ENCODE data around the gene RPL38. TPM values are rescaled to one million over a fixed set of nuclear protein-coding genes. Genes with fewer than 3 reads are reported as not detected.

Gene RPL38
- total RNA-seq, 1 experiment from 2014 or later, result 3,689 TPM

DNA sequence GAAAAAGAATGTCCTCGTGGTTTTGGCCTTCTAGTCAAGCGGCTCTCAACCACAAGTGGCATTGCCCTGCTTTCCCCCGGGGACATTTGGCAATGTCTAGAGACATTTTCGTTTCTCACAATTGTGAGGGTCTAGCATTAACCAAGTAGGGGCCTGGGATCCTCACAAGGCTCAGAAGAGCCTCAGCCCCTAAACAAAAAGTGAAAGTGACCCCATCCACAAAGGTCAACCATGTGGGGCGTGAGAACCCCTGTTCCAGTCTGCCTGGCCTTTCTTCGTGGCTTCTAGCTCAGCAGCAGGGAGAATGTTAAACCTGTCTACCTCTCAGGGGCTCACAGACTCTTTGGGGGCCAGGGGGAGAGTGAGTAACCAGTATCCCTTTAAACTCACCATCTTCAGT, 4.8 kb upstream of the RPL38 start:
- Histone ChIP-seq H2AFZ (ENCODE audit: low read length) (no peak overlapping the region), H3K27me3 (ENCODE audit: low read length) (peaks cover 61% of the 10 kb centered on the region)
- BruUV-seq (replicated peaks), result no TSS peak

GRCh38 chr17:74199306-74200092, 4.0 kb upstream of the RPL38 start:
- CTCF ChIA-PET, result interaction anchor here (0.6 to 1.2 kb wide), 11 partner anchors 10 to 1643 kb away, joined by 3 to 7 read pairs (median 4); partner anchors contain the start of gene TTYH2
- Histone ChIP-seq H3F3A (ENCODE audit: low read length, unreplicated experiment) (no peaks in the 10 kb centered on the region), H3K79me2 (ENCODE audit: low read length) (peaks cover 10% of the 10 kb centered on the region), H3K27me3 (ENCODE audit: low read length) (peaks cover 60% of the 10 kb centered on the region), H3K9me3 (ENCODE audit: low read length) (no peaks in the 10 kb centered on the region), H2AFZ (ENCODE audit: low read length) (peak overlapping the region; percentile 92), H3K4me1 (ENCODE audit: insufficient read depth, low read length) (no peaks in the 10 kb centered on the region; the same call in 1 of the 2 replicates), H3K4me3 (ENCODE audit: low read length) (peak overlapping the region; percentile 57), H3K9ac (ENCODE audit: low read length) (no peak overlapping the region; the same call in 1 of the 2 replicates), H3K4me2 (ENCODE audit: low read length) (peak overlapping the region; percentile 86), H3K27ac (ENCODE audit: low read length) (no peak overlapping the region), H3K9me2 (replicated peaks; ENCODE audit: low read length) (no peaks in the 10 kb centered on the region), H4K20me1 (ENCODE audit: low read length) (peaks cover 6% of the 10 kb centered on the region), H3K36me3 (ENCODE audit: low read depth, low read length) (peaks cover 6% of the 10 kb centered on the region; the same call in 1 of the 2 replicates)
- POLR2A ChIA-PET (ENCODE audit: unreplicated experiment), result no interaction called here
- intact Hi-C loops (cut with micrococcal nuclease), result loop anchor here (5.0 to 10.0 kb wide), 2 partner anchors 107 to 895 kb away; no protein-coding TSS in a partner anchor
- BruUV-seq (replicated peaks), result no TSS peak
- TF ChIP-seq, protein P1, sequence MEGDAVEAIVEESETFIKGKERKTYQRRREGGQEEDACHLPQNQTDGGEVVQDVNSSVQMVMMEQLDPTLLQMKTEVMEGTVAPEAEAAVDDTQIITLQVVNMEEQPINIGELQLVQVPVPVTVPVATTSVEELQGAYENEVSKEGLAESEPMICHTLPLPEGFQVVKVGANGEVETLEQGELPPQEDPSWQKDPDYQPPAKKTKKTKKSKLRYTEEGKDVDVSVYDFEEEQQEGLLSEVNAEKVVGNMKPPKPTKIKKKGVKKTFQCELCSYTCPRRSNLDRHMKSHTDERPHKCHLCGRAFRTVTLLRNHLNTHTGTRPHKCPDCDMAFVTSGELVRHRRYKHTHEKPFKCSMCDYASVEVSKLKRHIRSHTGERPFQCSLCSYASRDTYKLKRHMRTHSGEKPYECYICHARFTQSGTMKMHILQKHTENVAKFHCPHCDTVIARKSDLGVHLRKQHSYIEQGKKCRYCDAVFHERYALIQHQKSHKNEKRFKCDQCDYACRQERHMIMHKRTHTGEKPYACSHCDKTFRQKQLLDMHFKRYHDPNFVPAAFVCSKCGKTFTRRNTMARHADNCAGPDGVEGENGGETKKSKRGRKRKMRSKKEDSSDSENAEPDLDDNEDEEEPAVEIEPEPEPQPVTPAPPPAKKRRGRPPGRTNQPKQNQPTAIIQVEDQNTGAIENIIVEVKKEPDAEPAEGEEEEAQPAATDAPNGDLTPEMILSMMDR (conservative IDR thresholded peaks at IDR 0.05; ENCODE audit: low read depth, low read length), result peak; percentile 98
- TF ChIP-seq EZH2 (IDR thresholded peaks at IDR 0.05; ENCODE audit: low read length, unreplicated experiment), result no peak
- DNase-seq (peak; percentile 83), ATAC-seq (peak; percentile 69)

More for the DNA sequence above, 4.8 kb upstream of the RPL38 start:
- Histone ChIP-seq H3K4me3 (ENCODE audit: low read length) (no peak overlapping the region), H3K27ac (ENCODE audit: low read length) (no peak overlapping the region), H3K4me2 (ENCODE audit: low read length) (no peak overlapping the region), H3K79me2 (ENCODE audit: low read length) (peaks cover 2% of the 10 kb centered on the region), H4K20me1 (ENCODE audit: low read length) (no peaks in the 10 kb centered on the region), H3K36me3 (ENCODE audit: low read depth, low read length) (no peaks in the 10 kb centered on the region), H3F3A (ENCODE audit: low read length, unreplicated experiment) (no peaks in the 10 kb centered on the region), H3K9me3 (ENCODE audit: low read length) (no peaks in the 10 kb centered on the region), H3K4me1 (ENCODE audit: insufficient read depth, low read length) (no peaks in the 10 kb centered on the region), H3K9me2 (replicated peaks; ENCODE audit: low read length) (no peaks in the 10 kb centered on the region), H3K9ac (ENCODE audit: low read length) (no peak overlapping the region)
- ATAC-seq (no peak), DNase-seq (no peak)
- ChIA-PET POLR2A (ENCODE audit: unreplicated experiment) (no interaction called here), CTCF (no interaction called here)
- intact Hi-C loops (cut with micrococcal nuclease), result loop anchor here (5.0 kb wide), 1 partner anchor 106 kb away; no protein-coding TSS in a partner anchor
- TF ChIP-seq EZH2phosphoT487 (IDR thresholded peaks at IDR 0.05; ENCODE audit: borderline replicate concordance, low read length) (no peak), EZH2 (IDR thresholded peaks at IDR 0.05; ENCODE audit: low read length, unreplicated experiment) (no peak)
- TF ChIP-seq, protein P1 (conservative IDR thresholded peaks at IDR 0.05; ENCODE audit: low read depth, low read length), result no peak

GRCh38 chr17:74200112-74200511, 3.4 kb upstream of the RPL38 start:
- Histone ChIP-seq H3K9me2 (replicated peaks; ENCODE audit: low read length) (no peaks in the 10 kb centered on the region), H3K36me3 (ENCODE audit: low read depth, low read length) (peaks cover 12% of the 10 kb centered on the region), H3K4me1 (ENCODE audit: insufficient read depth, low read length) (peaks cover 5% of the 10 kb centered on the region), H3K4me2 (ENCODE audit: low read length) (peak overlapping the region; percentile 86; the same call in 1 of the 2 replicates), H4K20me1 (ENCODE audit: low read length) (peaks cover 11% of the 10 kb centered on the region), H3K9ac (ENCODE audit: low read length) (no peak overlapping the region), H3K4me3 (ENCODE audit: low read length) (no peak overlapping the region; the same call in 1 of the 2 replicates), H3F3A (ENCODE audit: low read length, unreplicated experiment) (no peaks in the 10 kb centered on the region), H3K27ac (ENCODE audit: low read length) (no peak overlapping the region), H3K9me3 (ENCODE audit: low read length) (no peaks in the 10 kb centered on the region), H3K27me3 (ENCODE audit: low read length) (peaks cover 53% of the 10 kb centered on the region), H2AFZ (ENCODE audit: low read length) (no peak overlapping the region), H3K79me2 (ENCODE audit: low read length) (peaks cover 16% of the 10 kb centered on the region)
- ATAC-seq (no peak), DNase-seq (no peak)
- no TSS peak for BruUV-seq (replicated peaks)
- POLR2A ChIA-PET (ENCODE audit: unreplicated experiment), result no interaction called here
- intact Hi-C loops (cut with micrococcal nuclease), result loop anchor here (10.0 kb wide), 1 partner anchor 895 kb away; no protein-coding TSS in a partner anchor
- TF ChIP-seq, protein P1 (conservative IDR thresholded peaks at IDR 0.05; ENCODE audit: low read depth, low read length), result no peak
- no peak for TF ChIP-seq EZH2phosphoT487 (IDR thresholded peaks at IDR 0.05; ENCODE audit: borderline replicate concordance, low read length)
- no peak for TF ChIP-seq EZH2 (IDR thresholded peaks at IDR 0.05; ENCODE audit: low read length, unreplicated experiment)
- CTCF ChIA-PET, result interaction anchor here (0.6 to 1.2 kb wide), 8 partner anchors 9 to 1643 kb away, joined by 3 to 7 read pairs (median 4); partner anchors contain the start of gene TTYH2
